K562 (cell line): ENCODE results near the gene BUB3. TPM values are rescaled to one million over a fixed set of nuclear protein-coding genes. Genes with fewer than 3 reads are reported as not detected.
A peak's percentile ranks its signal among the peaks of the same experiment; 100 is the strongest.

Experiments used
- ARID1B ChIP-seq: fragments of 450-650 bp; IDR thresholded peaks from 2 replicates; pipeline ENCODE4 v1.6.1; 2016; ENCODE audit warnings: antibody characterized with exemption, mild to moderate bottlenecking, inconsistent platforms
- CHD2 ChIP-seq: IDR thresholded peaks from 2 replicates; pipeline ENCODE4 v1.6.1; 2011; ENCODE audit warnings: low read depth, low read length
- CXXC5 ChIP-seq: fragments of 250-450 bp; sonication (Bioruptor Pico); IDR thresholded peaks from 2 replicates; pipeline ENCODE4 v1.8.0; 2022; ENCODE audit warnings: inconsistent platforms, mild to moderate bottlenecking, moderate library complexity
- ESRRA ChIP-seq: fragments of 450-650 bp; IDR thresholded peaks from 2 replicates; pipeline ENCODE4 v1.6.1; 2014; ENCODE audit warnings: low read depth, mild to moderate bottlenecking, moderate library complexity, borderline replicate concordance
- GTF2E2 ChIP-seq: fragments of 200-800 bp; sonication (Bioruptor generic); IDR thresholded peaks from 2 replicates; pipeline ENCODE4 v1.6.1; 2016; ENCODE audit warnings: missing genetic modification characterization, missing compliant biosample characterization
- MITF ChIP-seq: IDR thresholded peaks from 2 replicates; pipeline ENCODE4 v1.6.1; 2014; ENCODE audit warnings: antibody characterized with exemption
- MTA3 ChIP-seq: fragments of 450-650 bp; formaldehyde crosslinking; IDR thresholded peaks from 2 replicates; pipeline ENCODE4 v1.6.1; 2017; ENCODE audit warnings: mild to moderate bottlenecking, borderline replicate concordance
- PRMT5 ChIP-seq: sonication (generic); formaldehyde crosslinking; IDR thresholded peaks from 2 replicates; pipeline ENCODE4 v1.5.0; 2020; ENCODE audit warnings: missing genetic modification reagents
- RHOXF2B ChIP-seq: fragments of 250-450 bp; sonication (Bioruptor Pico); conservative IDR thresholded peaks from 2 replicates; pipeline ENCODE4 v1.5.1; 2021
- SIX5 ChIP-seq, 2 experiments: IDR thresholded peaks; 2 replicates each; pipeline ENCODE4 v1.6.1; 2011; ENCODE audit warnings: low read length in 2 of 2, borderline replicate concordance in 1 of 2, low read depth in 1 of 2, mild to moderate bottlenecking in 1 of 2, moderate library complexity in 1 of 2; ENCODE audit not compliant: insufficient read depth in 1 of 2
- SP1 ChIP-seq: sonication (generic); formaldehyde crosslinking; IDR thresholded peaks from 2 replicates; pipeline ENCODE4 v1.8.1; 2022; ENCODE audit warnings: mild to moderate bottlenecking, missing genetic modification reagents
- TAF9B ChIP-seq: fragments of 450-650 bp; IDR thresholded peaks from 2 replicates; pipeline ENCODE4 v1.6.1; 2018; ENCODE audit warnings: mild to moderate bottlenecking; ENCODE audit not compliant: partially characterized antibody
- TFAP4 ChIP-seq: sonication (generic); formaldehyde crosslinking; IDR thresholded peaks from 2 replicates; pipeline ENCODE4 v1.8.0; 2022; ENCODE audit warnings: missing genetic modification reagents, mild to moderate bottlenecking, moderate library complexity, borderline replicate concordance
- TGIF2 ChIP-seq: sonication (generic); formaldehyde crosslinking; IDR thresholded peaks from 2 replicates; pipeline ENCODE4 v1.8.1; 2022; ENCODE audit warnings: mild to moderate bottlenecking, missing genetic modification reagents, moderate library complexity
- XRCC4 ChIP-seq: IDR thresholded peaks from one replicate; pipeline ENCODE4 v1.6.1; 2011; ENCODE audit not compliant: insufficient read depth, insufficient read length; ENCODE audit errors: extremely low read depth
- YBX1 ChIP-seq: fragments of 450-650 bp; IDR thresholded peaks from 2 replicates; pipeline ENCODE4 v1.7.1; 2016; ENCODE audit warnings: mild to moderate bottlenecking
- ZC3H11A ChIP-seq: IDR thresholded peaks from 2 replicates; pipeline ENCODE4 v1.6.1; 2012; ENCODE audit warnings: low read depth, low read length, improper control_type of control experiment
- ZNF12 ChIP-seq: sonication (generic); formaldehyde crosslinking; IDR thresholded peaks from 2 replicates; pipeline ENCODE4 v1.4.0; 2020; ENCODE audit warnings: mild to moderate bottlenecking, missing genetic modification reagents
- ZNF23 ChIP-seq: fragments of 250-450 bp; sonication (Bioruptor Pico); IDR thresholded peaks from 2 replicates; pipeline ENCODE4 v1.4.0; 2020; ENCODE audit warnings: mild to moderate bottlenecking
- ZNF282 ChIP-seq: sonication (generic); formaldehyde crosslinking; IDR thresholded peaks from 2 replicates; pipeline ENCODE4 v1.8.1; 2023; ENCODE audit warnings: missing genetic modification reagents
- ZNF408 ChIP-seq: fragments of 250-450 bp; sonication (Bioruptor Pico); IDR thresholded peaks from 2 replicates; pipeline ENCODE4 v1.4.0; 2020; ENCODE audit warnings: low read depth, mild to moderate bottlenecking, moderate library complexity
- ZNF511 ChIP-seq: sonication (generic); formaldehyde crosslinking; IDR thresholded peaks from 2 replicates; pipeline ENCODE4 v1.8.0; 2022; ENCODE audit warnings: mild to moderate bottlenecking, missing genetic modification reagents
- ZNF589 ChIP-seq: fragments of 200-800 bp; sonication (Bioruptor generic); IDR thresholded peaks from 2 replicates; pipeline ENCODE4 v1.6.1; 2016; ENCODE audit warnings: low read depth, missing genetic modification characterization, missing compliant biosample characterization
- ZNF766 ChIP-seq: fragments of 200-800 bp; sonication (Bioruptor generic); conservative IDR thresholded peaks from 2 replicates; pipeline ENCODE4 v1.6.1; 2016; ENCODE audit warnings: missing genetic modification characterization, missing compliant biosample characterization
- ZNF79 ChIP-seq: fragments of 250-450 bp; sonication (Bioruptor Pico); IDR thresholded peaks from 2 replicates; pipeline ENCODE4 v1.4.0; 2020; ENCODE audit warnings: low read depth, mild to moderate bottlenecking, moderate library complexity
- polyA plus RNA-seq, 8 experiments: library from polyadenylated mRNA; depleted of rRNA in 4 of 8; stranded (reverse) in 5 of 8; unstranded in 3 of 8; fragments of >200 nt; fragmentation: Nextera tagmentation in 2 of 8; fragmentation: Illumina TruSeq in 1 of 8; extraction: Ambion mirVana in 2 of 8; extraction: Trizol in 1 of 8; gene quantifications; 2 replicates each; pipeline versions ENCODE4 v1.2.1 to v1.2.3, GENCODE V29; 2011 to 2014; ENCODE audit warnings: inconsistent platforms in 1 of 8, missing spikeins in 1 of 8
- total RNA-seq, 7 experiments: library from RNA; depleted of rRNA in 6 of 7; stranded (reverse); fragments of >200 nt in 6 of 7; fragmentation: Illumina TruSeq in 2 of 7; extraction: Trizol in 2 of 7; gene quantifications; 2 replicates each; pipeline versions ENCODE4 v1.2.1 to v1.2.3, GENCODE V29; 2011 to 2021; ENCODE audit warnings: low replicate concordance in 1 of 7
- TF ChIP-seq, protein P1 (sequence below): IDR thresholded peaks from 2 replicates; pipeline ENCODE4 v1.6.1; 2011; ENCODE audit not compliant: insufficient read length; ENCODE audit errors: extremely low read depth
- TF ChIP-seq, protein P2 (sequence below): fragments of 250-450 bp; sonication (Bioruptor Pico); IDR thresholded peaks from 2 replicates; pipeline ENCODE4 v1.8.0; 2021; ENCODE audit warnings: borderline replicate concordance, mild to moderate bottlenecking, moderate library complexity; ENCODE audit not compliant: poor library complexity, severe bottlenecking

Gene BUB3
- total and polyA plus RNA-seq, 9 of the 15 experiments (the other 6 are each of a cell fraction or from before 2014, with no cell fraction given), result 167 to 761 (median 225) TPM

DNA sequence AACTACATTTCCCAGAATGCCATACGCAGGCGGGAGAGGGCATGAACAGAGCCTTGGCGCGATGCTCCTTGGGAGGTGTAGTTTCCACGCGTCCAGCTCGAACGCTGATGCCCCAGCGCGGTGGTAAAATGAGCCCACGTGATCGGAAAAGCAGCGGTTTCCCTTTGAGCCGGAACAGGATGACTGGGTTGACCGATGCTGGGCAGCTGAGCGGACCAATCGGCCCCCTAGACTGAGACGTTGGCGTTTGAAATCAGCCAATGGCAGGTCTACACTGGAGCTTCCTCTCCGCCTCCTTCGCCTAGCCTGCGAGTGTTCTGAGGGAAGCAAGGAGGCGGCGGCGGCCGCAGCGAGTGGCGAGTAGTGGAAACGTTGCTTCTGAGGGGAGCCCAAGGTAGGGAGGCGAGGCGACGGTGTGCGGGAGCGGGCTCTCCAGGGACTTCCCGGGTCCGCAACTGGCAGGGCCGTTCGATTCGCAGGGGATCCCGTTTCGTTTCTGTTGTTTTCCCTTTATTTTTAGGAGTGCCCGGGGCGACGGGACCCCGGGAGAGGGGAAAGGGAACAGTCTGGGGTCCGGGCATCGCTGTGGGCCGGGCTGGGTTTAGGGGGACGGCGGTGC lies at the start of gene BUB3 (continued):
- TF ChIP-seq GTF2E2 (tag), result no peak
- TF ChIP-seq TFAP4 (CRISPR knock-in tag), result peak; percentile 80; the same call in 1 of the 2 replicates
- peak; percentile 46; the same call in 1 of the 2 replicates for TF ChIP-seq ESRRA
- TF ChIP-seq TGIF2 (CRISPR knock-in tag), result no peak
- TF ChIP-seq PRMT5, result no peak
- TF ChIP-seq ARID1B, result no peak
- no peak for TF ChIP-seq ZNF511
- no peak for TF ChIP-seq ZNF12 (CRISPR knock-in tag)
- no peak for TF ChIP-seq ZNF282 (CRISPR knock-in tag)
- TF ChIP-seq ZNF79 (CRISPR knock-in tag), result no peak
- TF ChIP-seq RHOXF2B, result no peak
- no peak for TF ChIP-seq YBX1
- TF ChIP-seq ZNF766 (CRISPR knock-in tag), result peak; percentile 93
- TF ChIP-seq XRCC4, result no peak
- TF ChIP-seq, protein P1, sequence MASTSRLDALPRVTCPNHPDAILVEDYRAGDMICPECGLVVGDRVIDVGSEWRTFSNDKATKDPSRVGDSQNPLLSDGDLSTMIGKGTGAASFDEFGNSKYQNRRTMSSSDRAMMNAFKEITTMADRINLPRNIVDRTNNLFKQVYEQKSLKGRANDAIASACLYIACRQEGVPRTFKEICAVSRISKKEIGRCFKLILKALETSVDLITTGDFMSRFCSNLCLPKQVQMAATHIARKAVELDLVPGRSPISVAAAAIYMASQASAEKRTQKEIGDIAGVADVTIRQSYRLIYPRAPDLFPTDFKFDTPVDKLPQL, result no peak
- no peak for TF ChIP-seq MTA3
- no peak for TF ChIP-seq ZNF408 (CRISPR knock-in tag)
- TF ChIP-seq, protein P2, sequence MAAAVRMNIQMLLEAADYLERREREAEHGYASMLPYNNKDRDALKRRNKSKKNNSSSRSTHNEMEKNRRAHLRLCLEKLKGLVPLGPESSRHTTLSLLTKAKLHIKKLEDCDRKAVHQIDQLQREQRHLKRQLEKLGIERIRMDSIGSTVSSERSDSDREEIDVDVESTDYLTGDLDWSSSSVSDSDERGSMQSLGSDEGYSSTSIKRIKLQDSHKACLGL (CRISPR knock-in tag), result no peak
- TF ChIP-seq ZC3H11A, result no peak
- TF ChIP-seq ZNF23 (CRISPR knock-in tag), result no peak
- TF ChIP-seq CHD2, result peak; percentile 64; the same call in 1 of the 2 replicates
- peak; percentile 76; the same call in 1 of the 2 replicates for TF ChIP-seq ZNF589
- TF ChIP-seq TAF9B, result peak; percentile 74
- TF ChIP-seq CXXC5, result peak; percentile 70
- peak; percentile 77 for TF ChIP-seq SP1 (CRISPR knock-in tag)
- peak; percentile 91 for TF ChIP-seq SIX5 (IDR thresholded peaks at IDR 0.05; ENCODE audit: borderline replicate concordance in 1 of 2, insufficient read depth in 1 of 2, low read depth in 1 of 2, low read length in 2 of 2)
- TF ChIP-seq MITF, result no peak
